ENCODE results near the gene PFDN5.

GRCh38 chr12:53277981-53278380 lies 17.4 kb upstream of the PFDN5 start:
- TF ChIP-seq POLR2A (IDR thresholded peaks at IDR 0.05) (no peak), CTCF (IDR thresholded peaks at IDR 0.05) (no peak)
